Brain pericyte (primary cell): ENCODE data around the gene THAP7.

Experiments
- DNase-seq: peaks from one replicate; pipeline ENCODE4 v3.0.0-alpha.2; 2012; ENCODE audit warnings: low read depth, low spot score

THAP7 gene

DNA sequence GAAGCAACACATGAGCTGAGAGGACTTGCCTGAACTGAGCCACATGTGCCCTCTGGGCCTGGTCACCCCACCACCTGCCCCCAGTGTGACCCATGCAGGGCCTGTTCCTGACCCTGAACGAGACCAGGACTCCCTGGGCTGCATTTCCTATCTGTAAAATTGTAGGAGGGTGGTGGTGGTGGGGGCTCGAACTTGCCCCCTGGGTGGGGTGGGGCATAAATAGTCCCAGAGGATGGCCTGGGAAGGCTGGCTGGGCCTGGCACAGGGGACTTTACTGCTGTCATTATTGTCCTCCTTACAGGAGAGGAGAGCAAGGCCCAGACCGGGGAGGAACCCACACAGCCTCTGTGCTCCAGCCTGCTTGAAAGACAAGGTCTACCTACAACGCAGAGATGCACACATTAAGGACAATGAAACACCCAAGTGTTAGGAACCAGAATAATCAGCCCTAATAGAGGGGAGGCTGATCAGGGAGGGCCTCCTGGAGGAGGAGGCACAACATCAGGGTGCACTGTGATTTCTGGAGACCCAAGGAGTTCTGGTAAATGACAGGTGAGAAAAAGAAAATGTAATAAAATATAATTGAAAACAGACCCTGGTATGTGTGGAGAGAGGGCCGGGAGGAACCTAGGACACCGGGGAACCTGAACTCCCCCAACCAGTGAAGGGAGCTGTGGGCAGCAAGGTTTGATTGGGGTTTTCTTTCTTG, 37.7 kb downstream of the THAP7 start:
- DNase-seq: no peak

DNA sequence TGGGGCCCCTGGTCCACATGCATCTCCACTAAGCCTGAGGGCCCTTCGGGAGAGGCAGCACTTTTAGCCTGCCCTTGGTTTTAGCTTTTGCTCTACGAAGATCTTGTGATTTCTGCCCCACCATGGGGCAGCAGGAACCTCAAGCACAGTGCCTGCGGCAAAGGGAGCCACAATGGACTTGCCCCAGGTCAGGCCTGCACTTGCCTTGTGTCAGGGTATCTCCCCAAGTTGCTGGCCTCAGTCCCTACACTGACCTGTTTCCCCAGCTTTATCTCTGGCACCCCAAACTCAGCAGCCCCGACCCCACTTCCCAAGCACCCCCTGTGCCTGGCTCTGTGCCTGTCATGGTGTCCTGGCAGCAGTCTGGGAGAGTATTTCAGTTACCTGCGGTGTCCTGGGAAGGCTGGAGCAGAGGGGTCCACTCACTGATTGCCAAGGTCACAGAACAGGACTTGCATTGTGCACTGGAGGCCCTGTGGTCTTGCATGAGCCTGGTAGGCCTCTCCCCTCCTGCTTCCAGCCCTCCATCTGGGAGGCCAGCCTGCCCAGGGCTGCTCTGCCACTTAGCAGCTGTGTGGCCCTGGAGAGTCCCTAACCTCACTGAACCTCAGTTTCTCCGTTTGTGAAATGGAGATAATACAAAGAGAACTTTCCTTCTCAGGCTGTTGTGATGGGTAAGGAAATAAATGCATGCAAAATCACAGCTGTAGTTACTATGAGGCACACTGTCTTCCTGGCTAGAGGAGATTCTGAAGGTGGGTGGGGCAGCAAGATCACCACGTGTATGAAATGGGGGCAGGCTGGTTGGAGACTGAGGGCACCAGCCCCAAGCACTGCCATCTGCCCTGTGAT, 38.5 kb downstream of the THAP7 start:
- DNase-seq: no peak

DNA sequence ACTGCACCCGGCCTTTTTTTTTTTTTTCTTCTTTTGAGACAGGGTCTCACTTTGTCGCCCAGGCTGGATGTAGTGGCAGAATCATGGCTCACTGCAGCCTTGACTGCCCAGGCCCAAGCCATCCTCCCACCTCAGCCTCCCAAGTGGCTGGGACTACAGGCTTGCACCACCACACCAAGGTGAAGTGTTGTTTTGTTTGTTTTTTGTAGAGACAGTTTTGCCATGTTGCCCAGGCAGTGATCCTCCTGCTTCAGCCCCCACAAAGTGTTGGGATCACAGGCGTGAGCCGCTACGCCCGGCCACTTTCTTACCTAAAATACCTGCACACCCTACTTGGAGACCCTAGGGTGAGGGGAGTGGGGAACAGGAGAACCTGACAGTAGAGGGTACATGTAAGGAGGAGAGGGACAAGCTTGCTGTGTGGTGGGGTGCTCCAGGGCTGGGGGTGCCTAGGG, 39.4 kb downstream of the THAP7 start:
- no peak for DNase-seq

GRCh38 chr22:20960609-20961008, 41.3 kb downstream of the THAP7 start:
- no peak for DNase-seq

GRCh38 chr22:20959578-20960461, 42.1 kb downstream of the THAP7 start:
- DNase-seq: no peak

GRCh38 chr22:20957683-20958431, 44.1 kb downstream of the THAP7 start:
- DNase-seq: no peak

GRCh38 chr22:20957102-20957682, 44.7 kb downstream of the THAP7 start:
- no peak for DNase-seq

- no peak for DNase-seq
Measured at GRCh38 chr22:20956258-20957101, 45.4 kb downstream of the THAP7 start.

DNA sequence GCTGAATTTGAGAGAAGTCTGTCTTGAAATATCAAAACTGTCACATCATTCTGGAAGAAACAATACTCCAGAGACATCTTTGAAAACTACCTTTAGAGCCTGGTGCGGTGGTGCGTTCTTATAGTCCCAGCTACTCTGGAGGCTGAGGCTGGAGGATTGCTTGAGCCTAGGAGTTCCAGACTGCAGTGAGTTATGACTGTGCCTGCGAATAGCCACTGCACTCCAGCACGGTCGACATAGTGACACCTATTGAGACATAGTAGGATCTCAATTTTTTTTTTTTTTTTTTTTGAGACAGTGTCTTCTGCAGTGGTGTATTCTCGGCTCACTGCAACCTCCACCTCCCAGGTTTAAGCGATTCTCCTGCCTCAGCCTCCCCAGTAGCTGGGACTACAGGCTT, 46.4 kb downstream of the THAP7 start:
- DNase-seq: no peak

DNA sequence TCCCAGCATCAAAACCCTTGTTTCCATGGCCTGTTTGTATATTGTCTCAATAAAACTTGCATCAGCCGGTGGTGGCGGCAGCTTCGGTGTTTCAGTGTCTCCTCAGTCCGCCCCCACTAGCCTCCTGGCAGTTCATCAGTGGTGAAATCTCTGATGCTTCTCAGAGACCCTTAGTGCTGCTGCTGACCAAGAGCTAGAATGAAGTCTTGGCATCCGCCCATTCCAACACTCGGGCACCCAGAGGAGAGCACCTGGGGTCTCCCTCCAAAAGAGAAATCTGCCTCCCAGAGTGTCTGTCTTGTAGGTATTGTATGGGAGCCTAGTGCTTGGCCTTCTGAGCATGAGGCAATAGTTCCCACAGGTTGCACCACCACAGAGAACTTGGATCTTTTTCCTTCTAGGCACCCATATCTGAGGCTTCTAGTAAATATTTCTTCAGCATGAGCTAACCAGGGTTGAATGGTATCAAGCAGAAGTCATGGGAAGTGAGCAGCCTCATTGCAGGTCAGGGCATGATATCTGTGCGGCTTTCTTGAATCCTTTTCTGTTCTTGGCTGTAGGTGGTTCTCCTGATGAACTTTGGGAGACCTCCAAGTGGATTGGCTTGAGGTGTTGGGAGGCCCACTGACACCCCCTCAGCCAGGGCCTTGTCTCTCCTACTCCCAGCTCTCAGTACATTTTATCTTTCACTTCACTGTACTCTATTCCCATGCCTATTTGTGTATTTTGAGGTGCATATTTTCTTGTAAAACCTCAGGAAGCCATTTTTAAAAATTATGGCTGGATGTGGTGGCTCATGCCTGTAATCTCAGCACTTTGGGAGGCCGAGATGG, 48.0 kb downstream of the THAP7 start:
- no peak for DNase-seq

- no peak for DNase-seq
Measured at GRCh38 chr22:20953342-20953608, 48.6 kb downstream of the THAP7 start.

GRCh38 chr22:20952544-20953341, 49.2 kb downstream of the THAP7 start:
- no peak for DNase-seq

GRCh38 chr22:20951932-20952380, 50.0 kb downstream of the THAP7 start:
- no peak for DNase-seq

DNA sequence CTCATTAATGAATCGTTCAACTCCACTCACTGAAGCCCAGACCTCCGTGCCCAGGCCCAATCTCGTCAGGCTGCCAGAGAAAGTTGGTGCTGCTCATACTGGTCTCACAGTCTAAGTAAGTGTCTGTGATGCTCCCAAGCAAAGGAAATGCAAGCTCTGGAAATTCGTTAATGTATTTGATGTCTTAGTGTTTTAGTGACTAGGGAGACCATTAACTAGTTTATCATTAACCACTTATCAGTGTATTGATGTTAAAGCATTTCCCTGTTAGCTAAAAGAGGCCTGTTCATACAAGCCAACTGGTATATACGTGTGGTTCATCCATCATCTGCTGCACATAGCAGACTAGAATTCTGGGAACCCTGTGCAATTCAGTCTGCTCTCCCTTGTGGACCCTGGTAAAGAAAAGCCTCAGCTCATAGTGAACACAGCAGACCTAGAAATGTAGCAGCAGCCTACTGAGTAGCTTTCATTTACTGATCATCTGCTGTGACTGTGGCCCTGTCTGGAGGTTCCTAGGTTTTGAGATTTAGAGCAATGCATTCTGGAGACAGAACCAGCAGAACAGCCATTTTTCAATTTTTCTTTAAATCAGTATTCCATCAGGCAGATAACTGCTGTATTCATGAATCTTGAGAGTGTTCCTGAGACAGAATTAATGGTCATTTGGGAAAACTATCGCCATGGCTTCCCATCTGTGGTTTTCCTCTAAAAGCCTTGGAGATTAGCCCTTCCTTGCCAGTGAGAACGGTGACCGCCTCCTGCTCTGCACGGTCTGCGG, 50.6 kb downstream of the THAP7 start:
- no peak for DNase-seq

- no peak for DNase-seq
Measured at GRCh38 chr22:20949698-20950183, 52.2 kb downstream of the THAP7 start.
